ENCODE results near the gene OR6X1.
A peak's percentile ranks its signal among the peaks of the same experiment; 100 is the strongest.
"Not testable (repeated sequence)": the region's sequence is repeated elsewhere in the genome, so short reads cannot be mapped to it uniquely, and the experiment has no call there.

OR6X1 gene

GRCh38 chr11:123751781-123752180 lies 2.5 kb downstream of the OR6X1 start:
- no peak for DNase-seq

- not testable (repeated sequence) for DNase-seq
Measured at GRCh38 chr11:123748349-123748748, 6.0 kb downstream of the OR6X1 start.

DNA sequence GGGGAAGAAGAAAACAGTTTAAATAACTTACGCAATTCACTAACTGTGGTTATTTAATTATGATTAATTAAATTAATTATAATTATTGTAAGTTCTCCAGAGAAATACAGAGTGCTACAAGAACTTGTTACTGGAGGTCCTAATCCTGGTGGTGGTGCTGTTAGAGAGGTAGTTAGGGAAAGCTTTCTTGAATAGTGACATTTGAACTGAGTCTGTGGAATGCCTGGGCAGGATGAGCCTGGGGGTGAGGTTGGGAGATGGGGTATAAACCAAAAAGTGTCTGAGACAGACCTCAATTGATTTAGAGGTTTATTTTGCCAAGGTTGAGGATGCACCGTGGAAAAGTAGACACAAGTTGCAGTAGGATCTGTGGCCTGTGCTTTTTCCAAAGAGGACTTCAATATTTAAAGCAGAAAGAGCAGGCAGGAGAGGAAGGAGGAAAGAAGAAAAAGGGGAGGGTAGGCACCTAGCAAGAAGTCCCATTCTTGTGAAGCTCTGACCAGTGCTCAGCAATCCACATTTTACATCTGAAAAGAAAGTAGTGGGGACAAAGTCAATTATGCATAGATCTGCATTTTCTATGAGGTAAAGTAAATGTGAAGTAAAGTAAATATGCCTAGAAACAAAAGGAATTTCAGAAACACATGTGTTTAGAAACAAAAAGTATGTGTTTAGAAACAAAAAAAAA lies 8.4 kb downstream of the OR6X1 start:
- DNase-seq, result no peak

- DNase-seq, result no peak
Measured at GRCh38 chr11:123742724-123743120, 11.6 kb downstream of the OR6X1 start.

DNA sequence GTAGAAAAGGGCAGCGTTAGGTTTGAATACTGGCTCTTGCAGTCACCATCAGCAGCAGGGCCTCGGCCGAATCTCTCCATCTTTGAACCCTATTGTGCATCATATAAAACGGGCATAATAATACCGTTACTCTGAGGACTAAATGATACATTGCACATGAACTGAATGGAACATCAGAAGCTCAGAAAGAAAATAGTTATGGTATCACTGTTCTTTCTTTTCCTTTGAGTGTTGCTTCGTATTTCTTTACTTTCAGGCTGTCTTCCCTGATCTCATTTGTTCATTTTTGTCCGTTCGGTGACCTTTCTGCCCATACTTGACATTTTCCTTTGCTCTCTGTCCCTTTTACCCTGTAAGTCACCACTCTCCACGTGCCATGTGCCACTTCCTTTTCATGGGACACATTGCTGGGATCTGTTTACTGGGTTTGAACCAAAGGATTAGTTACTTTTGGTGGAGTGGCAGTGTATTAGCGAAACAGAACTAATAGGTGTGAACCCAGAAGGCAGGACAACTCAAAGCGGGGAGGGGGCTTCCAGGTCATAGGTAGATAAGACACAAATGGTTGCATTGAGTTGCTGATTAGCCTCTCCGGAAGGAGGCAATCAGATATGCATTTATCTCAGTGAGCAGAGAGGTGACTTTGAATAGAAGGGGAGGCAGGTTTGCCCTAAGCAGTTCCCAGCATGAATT lies 12.1 kb downstream of the OR6X1 start:
- DNase-seq, result no peak

DNA sequence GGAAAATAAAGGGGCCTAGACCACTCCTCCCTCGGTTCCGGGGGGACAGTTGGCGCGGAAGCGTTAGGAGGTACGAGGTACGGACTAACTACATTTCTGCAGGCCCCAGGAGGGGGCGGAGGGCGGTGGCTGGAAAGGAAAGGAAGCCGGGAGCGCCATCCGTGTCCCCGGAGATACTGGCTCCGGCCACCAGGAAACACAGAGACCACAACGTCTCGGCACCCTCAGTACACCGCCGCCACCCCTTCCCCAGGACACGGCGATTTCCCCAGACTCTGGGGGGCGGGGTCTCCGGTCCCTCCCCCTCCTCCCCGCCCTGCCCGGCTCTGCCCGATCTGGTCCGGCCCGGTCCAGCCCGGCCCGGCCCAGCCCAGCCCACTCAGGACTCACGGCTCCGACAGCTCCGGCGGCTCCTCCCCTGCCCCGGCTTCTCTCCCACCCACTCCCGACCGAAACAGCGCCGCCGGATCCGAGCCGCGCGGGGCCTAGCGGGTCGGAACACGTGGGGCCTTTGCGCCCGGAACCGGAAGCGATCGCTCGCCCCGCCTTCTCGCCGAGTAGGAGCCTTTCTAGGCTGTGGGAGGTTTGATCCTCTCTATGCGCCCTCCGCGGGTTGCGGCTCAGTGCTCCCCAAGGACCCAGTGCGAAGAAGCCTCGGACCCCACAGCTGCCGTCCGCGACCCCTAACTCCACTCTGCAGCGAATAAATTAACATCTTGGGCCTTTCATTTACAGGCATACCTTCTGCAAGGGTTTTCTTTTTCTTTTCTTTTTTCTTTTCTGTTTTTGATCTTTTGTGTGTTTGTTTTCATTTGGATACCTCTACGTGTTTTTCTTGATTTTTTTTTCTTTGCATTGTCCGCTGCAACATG lies 12.9 kb downstream of the OR6X1 start, which contains the start of gene ZNF202:
Gene ZNF202 (minus strand): TSS at position 502 of the 872 bp plus-strand sequence. CDS start 10,772 bp downstream, outside the sequence.
- peak; percentile 55 for DNase-seq

- no peak for DNase-seq
Measured at GRCh38 chr11:123740787-123741158, 13.5 kb downstream of the OR6X1 start.

GRCh38 chr11:123738374-123738773 lies 15.9 kb downstream of the OR6X1 start:
- DNase-seq, result no peak

- no peak for DNase-seq
Measured at GRCh38 chr11:123736769-123737168, 17.5 kb downstream of the OR6X1 start.

GRCh38 chr11:123729602-123730001 lies 24.7 kb downstream of the OR6X1 start:
- DNase-seq, result no peak

GRCh38 chr11:123725995-123726655 lies 28.2 kb downstream of the OR6X1 start:
- no peak for DNase-seq

DNA sequence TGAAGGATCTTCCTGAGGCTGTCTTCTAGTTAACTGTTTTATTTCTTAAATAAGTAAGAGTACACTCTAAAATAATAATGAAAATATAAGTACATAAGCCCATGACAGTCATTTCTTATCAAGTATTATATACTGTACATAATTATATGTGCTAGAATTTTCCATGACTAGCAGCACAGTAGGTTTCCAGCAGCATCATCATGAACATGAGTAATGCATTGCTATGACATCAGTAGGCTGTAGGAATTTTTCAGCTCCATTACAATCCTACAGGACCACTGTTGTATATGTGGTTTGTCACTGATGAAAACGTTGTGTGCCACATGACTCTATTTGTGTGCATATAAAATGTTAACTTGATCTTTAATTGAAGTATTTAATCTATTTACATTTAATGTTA lies 34.9 kb downstream of the OR6X1 start:
- DNase-seq, result peak; percentile 2

DNA sequence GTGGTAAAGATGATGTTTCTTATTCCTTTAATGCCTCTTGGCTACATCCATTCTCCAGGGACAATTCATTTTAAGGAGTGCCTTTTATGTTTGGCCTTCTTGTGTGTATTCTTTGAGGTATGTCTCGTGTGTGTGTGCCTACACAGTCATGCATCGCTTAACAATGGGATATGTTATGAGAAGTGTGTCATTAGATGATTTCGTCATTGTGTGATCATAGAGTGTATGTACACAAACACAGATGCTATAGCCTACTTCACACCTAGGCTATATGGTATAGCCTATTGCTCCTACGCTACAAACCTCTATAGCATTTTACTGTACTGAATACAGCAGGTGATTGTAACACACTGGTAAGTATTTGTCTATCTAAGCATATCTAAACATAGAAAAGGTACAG lies 35.8 kb downstream of the OR6X1 start:
- DNase-seq, result no peak

DNA sequence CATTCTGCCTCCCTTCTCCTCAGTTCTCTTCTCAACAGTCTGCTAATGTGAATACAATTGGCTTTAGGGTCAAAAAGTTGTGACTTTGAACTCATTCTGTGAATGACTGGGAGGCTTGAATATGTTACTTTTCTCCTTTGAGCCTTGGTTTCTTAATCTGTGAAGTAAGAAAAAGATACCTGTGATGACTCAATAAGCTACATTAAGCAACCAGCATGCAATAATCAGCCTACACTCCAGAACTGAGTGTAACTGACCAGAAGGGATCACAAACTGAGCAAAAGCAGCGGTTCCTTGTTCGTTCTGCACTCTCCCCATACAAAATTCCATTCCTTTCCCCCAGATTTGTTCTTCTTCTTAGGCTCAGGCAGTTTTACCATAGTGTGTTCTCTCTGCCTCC lies 36.3 kb downstream of the OR6X1 start:
- no peak for DNase-seq

GRCh38 chr11:123712627-123713026 lies 41.7 kb downstream of the OR6X1 start:
- not testable (repeated sequence) for DNase-seq

- peak; percentile 69 for DNase-seq
Measured at GRCh38 chr11:123707606-123708205, 46.6 kb downstream of the OR6X1 start.

DNA sequence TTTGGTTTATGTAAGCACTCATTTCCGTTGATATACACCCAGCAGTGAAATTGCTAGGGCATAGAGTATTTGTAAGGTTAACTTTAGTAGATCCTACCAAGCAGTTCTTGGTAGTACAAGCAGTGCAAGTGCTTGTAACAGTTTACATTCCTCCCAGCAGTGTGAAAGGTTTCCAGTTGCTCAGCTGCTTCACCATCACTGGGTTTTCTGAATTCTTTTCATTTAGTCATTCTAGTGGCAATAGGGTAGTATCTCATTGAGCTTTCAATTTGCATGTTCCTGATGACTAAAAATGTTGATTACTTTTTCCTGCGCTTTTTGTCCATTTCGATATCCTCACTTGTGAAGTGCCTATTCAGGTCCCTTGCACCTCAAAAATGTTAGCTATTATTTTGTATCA lies 47.1 kb downstream of the OR6X1 start:
- no peak for DNase-seq

DNA sequence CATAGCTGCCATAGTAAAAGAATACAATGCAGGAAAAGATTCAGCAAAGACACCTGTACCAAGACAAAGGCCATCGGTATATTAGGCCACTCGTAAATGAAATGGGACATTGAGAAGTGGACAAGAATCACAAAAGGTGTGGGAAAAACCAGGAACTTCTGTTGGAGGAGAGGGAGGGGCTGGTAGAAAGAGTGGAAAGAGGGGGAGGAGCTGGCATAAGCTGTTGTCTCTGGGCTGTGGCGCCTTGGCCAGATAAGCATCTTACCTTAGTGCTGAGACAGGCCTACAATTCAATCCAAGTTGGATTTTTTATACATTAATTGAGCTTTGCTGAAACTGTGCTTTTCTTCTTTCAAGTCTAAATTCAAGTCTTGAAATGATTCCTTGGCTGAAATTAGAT lies 50.0 kb downstream of the OR6X1 start:
- DNase-seq, result no peak
